K562 (cell line): ENCODE data around the gene BOD1L2. TPM values are rescaled to one million over a fixed set of nuclear protein-coding genes. Genes with fewer than 3 reads are reported as not detected.

Experiments
- ADNP ChIP-seq: fragments of 200-800 bp; sonication (Bioruptor generic); IDR thresholded peaks from 2 replicates; pipeline ENCODE4 v1.6.1; 2016; ENCODE audit warnings: missing genetic modification characterization, missing compliant biosample characterization
- CBX8 ChIP-seq: fragments of 200-600 bp; sonication (generic); IDR thresholded peaks from 2 replicates; pipeline ENCODE4 v1.6.1; 2012; ENCODE audit warnings: borderline replicate concordance, mixed run types, low read depth, mild to moderate bottlenecking, moderate library complexity, mixed read lengths, low read length, control low read depth, inconsistent platforms; ENCODE audit not compliant: poor library complexity, severe bottlenecking; ENCODE audit errors: extremely low read depth
- GATAD2A ChIP-seq: fragments of 450-650 bp; IDR thresholded peaks from 2 replicates; pipeline ENCODE4 v1.6.1; 2017
- MAFG ChIP-seq: fragments of 450-650 bp; conservative IDR thresholded peaks from 2 replicates; pipeline ENCODE4 v1.6.1; 2016; ENCODE audit warnings: missing genetic modification characterization, missing compliant biosample characterization
- MECOM ChIP-seq: fragments of 250-450 bp; sonication (Bioruptor Pico); IDR thresholded peaks from 2 replicates; pipeline ENCODE4 v1.8.0; 2022; ENCODE audit warnings: inconsistent platforms
- NELFE ChIP-seq: IDR thresholded peaks from 2 replicates; pipeline ENCODE4 v1.6.1; 2011; ENCODE audit warnings: mild to moderate bottlenecking; ENCODE audit not compliant: insufficient read depth, insufficient read length
- NUFIP1 ChIP-seq: fragments of 450-650 bp; IDR thresholded peaks from 2 replicates; pipeline ENCODE4 v1.6.1; 2018; ENCODE audit not compliant: partially characterized antibody
- PHB ChIP-seq: fragments of 250-450 bp; sonication (Bioruptor Pico); IDR thresholded peaks from 2 replicates; pipeline ENCODE4 v1.5.0; 2021
- RUNX1 ChIP-seq: sonication (generic); IDR thresholded peaks from 2 replicates; pipeline ENCODE4 v1.6.1; 2016; ENCODE audit warnings: antibody characterized with exemption, low read depth
- SLC30A9 ChIP-seq: fragments of 250-450 bp; sonication (Bioruptor Pico); IDR thresholded peaks from 2 replicates; pipeline ENCODE4 v1.8.0; 2022; ENCODE audit warnings: mild to moderate bottlenecking, moderate library complexity
- ZNF347 ChIP-seq: fragments of 450-650 bp; formaldehyde crosslinking; IDR thresholded peaks from 2 replicates; pipeline ENCODE4 v1.4.0; 2020; ENCODE audit warnings: low read depth, mild to moderate bottlenecking, moderate library complexity
- polyA plus RNA-seq, 8 experiments: library from polyadenylated mRNA; depleted of rRNA in 4 of 8; stranded (reverse) in 5 of 8; unstranded in 3 of 8; fragments of >200 nt; fragmentation: Nextera tagmentation in 2 of 8; fragmentation: Illumina TruSeq in 1 of 8; extraction: Ambion mirVana in 2 of 8; extraction: Trizol in 1 of 8; gene quantifications; 2 replicates each; pipeline versions ENCODE4 v1.2.1 to v1.2.3, GENCODE V29; 2011 to 2014; ENCODE audit warnings: inconsistent platforms in 1 of 8, missing spikeins in 1 of 8
- total RNA-seq, 7 experiments: library from RNA; depleted of rRNA in 6 of 7; stranded (reverse); fragments of >200 nt in 6 of 7; fragmentation: Illumina TruSeq in 2 of 7; extraction: Trizol in 2 of 7; gene quantifications; 2 replicates each; pipeline versions ENCODE4 v1.2.1 to v1.2.3, GENCODE V29; 2011 to 2021; ENCODE audit warnings: low replicate concordance in 1 of 7
- TF ChIP-seq, protein P1 (sequence below): fragments of 200-800 bp; sonication (Bioruptor generic); IDR thresholded peaks from 2 replicates; pipeline ENCODE4 v1.6.1; 2017; ENCODE audit warnings: missing genetic modification characterization, missing compliant biosample characterization
- TF ChIP-seq, protein P2 (sequence below): fragments of 250-450 bp; sonication (Bioruptor Pico); IDR thresholded peaks from 2 replicates; pipeline ENCODE4 v1.5.0; 2021
- TF ChIP-seq, protein P3 (sequence below): sonication (generic); IDR thresholded peaks from 2 replicates; pipeline ENCODE4 v1.6.1; 2016
- TF ChIP-seq, protein P4 (sequence below): fragments of 250-450 bp; sonication (Bioruptor Pico); IDR thresholded peaks from 2 replicates; pipeline ENCODE4 v1.6.1; 2021; ENCODE audit warnings: mild to moderate bottlenecking
- TF ChIP-seq, protein P5 (sequence below): sonication (generic); formaldehyde crosslinking; IDR thresholded peaks from 2 replicates; pipeline ENCODE4 v1.8.1; 2023; ENCODE audit warnings: mild to moderate bottlenecking, missing genetic modification reagents
- TF ChIP-seq, protein P6 (sequence below): fragments of 450-650 bp; IDR thresholded peaks from 2 replicates; pipeline ENCODE4 v1.6.1; 2016; ENCODE audit warnings: antibody characterized with exemption

BOD1L2 gene
- total and polyA plus RNA-seq, 9 of the 15 experiments (the other 6 are each of a cell fraction or from before 2014, with no cell fraction given) = 0.03 TPM; not detected in 8

DNA sequence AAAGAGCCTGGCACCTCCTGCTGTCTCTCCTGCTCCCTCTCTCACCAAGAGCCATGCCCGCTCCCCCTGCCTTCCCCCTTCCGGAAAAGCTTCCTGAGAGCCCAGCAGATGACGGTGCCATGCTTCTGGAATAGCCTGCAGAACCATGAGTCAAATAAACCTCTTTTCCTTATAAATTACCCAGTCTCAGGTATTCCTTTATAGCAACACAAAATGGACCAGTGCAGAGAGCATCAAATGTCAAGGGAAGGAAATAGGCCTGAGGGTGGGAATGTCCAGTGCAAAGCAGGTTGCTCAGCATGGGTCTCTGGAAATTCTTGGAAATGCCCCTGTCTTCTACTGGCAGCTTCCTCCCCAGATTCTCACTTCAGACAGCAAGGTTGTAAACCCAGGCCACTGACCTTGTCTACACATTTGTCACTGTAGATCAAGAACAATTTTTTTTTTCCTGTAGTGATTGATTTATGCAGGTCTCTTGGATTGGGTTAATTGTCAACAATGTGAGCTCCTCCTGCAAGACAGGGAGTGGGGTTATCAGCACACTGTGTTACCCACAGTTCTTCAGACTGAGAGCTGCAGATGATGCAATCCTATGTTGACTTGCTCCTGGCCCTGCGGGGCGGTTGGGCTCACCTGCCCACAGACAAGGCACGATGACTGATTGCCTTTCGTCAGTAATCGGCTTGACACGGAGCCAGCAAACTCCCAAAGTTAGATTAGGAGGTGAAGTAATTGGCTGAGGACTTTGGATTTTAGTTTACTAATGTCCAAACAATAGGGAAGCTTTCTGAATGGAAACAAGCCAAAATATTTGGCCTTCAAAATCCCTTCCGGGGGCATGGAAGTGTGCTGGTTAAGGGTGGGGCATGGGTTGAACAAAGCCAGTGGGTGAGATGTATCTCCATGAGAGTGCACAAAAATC is 5.4 kb upstream of the BOD1L2 start (continued):
- TF ChIP-seq, protein P1, sequence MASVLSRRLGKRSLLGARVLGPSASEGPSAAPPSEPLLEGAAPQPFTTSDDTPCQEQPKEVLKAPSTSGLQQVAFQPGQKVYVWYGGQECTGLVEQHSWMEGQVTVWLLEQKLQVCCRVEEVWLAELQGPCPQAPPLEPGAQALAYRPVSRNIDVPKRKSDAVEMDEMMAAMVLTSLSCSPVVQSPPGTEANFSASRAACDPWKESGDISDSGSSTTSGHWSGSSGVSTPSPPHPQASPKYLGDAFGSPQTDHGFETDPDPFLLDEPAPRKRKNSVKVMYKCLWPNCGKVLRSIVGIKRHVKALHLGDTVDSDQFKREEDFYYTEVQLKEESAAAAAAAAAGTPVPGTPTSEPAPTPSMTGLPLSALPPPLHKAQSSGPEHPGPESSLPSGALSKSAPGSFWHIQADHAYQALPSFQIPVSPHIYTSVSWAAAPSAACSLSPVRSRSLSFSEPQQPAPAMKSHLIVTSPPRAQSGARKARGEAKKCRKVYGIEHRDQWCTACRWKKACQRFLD (CRISPR knock-in tag) = peak; percentile 71; the same call in 1 of the 2 replicates
- TF ChIP-seq NELFE = no peak
- no peak for TF ChIP-seq RUNX1
- TF ChIP-seq PHB (CRISPR knock-in tag) = no peak
- peak; percentile 84 for TF ChIP-seq MECOM (CRISPR knock-in tag)
- TF ChIP-seq ADNP (tag) = no peak
- TF ChIP-seq GATAD2A = no peak
- TF ChIP-seq, protein P2, sequence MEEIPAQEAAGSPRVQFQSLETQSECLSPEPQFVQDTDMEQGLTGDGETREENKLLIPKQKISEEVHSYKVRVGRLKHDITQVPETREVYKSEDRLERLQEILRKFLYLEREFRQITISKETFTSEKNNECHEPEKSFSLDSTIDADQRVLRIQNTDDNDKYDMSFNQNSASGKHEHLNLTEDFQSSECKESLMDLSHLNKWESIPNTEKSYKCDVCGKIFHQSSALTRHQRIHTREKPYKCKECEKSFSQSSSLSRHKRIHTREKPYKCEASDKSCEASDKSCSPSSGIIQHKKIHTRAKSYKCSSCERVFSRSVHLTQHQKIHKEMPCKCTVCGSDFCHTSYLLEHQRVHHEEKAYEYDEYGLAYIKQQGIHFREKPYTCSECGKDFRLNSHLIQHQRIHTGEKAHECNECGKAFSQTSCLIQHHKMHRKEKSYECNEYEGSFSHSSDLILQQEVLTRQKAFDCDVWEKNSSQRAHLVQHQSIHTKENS (CRISPR knock-in tag) = no peak
- no peak for TF ChIP-seq CBX8
- TF ChIP-seq, protein P3, sequence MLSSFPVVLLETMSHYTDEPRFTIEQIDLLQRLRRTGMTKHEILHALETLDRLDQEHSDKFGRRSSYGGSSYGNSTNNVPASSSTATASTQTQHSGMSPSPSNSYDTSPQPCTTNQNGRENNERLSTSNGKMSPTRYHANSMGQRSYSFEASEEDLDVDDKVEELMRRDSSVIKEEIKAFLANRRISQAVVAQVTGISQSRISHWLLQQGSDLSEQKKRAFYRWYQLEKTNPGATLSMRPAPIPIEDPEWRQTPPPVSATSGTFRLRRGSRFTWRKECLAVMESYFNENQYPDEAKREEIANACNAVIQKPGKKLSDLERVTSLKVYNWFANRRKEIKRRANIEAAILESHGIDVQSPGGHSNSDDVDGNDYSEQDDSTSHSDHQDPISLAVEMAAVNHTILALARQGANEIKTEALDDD = peak; percentile 86
- TF ChIP-seq, protein P4, sequence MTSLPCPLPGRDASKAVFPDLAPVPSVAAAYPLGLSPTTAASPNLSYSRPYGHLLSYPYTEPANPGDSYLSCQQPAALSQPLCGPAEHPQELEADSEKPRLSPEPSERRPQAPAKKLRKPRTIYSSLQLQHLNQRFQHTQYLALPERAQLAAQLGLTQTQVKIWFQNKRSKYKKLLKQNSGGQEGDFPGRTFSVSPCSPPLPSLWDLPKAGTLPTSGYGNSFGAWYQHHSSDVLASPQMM (CRISPR knock-in tag) = no peak
- TF ChIP-seq, protein P5, sequence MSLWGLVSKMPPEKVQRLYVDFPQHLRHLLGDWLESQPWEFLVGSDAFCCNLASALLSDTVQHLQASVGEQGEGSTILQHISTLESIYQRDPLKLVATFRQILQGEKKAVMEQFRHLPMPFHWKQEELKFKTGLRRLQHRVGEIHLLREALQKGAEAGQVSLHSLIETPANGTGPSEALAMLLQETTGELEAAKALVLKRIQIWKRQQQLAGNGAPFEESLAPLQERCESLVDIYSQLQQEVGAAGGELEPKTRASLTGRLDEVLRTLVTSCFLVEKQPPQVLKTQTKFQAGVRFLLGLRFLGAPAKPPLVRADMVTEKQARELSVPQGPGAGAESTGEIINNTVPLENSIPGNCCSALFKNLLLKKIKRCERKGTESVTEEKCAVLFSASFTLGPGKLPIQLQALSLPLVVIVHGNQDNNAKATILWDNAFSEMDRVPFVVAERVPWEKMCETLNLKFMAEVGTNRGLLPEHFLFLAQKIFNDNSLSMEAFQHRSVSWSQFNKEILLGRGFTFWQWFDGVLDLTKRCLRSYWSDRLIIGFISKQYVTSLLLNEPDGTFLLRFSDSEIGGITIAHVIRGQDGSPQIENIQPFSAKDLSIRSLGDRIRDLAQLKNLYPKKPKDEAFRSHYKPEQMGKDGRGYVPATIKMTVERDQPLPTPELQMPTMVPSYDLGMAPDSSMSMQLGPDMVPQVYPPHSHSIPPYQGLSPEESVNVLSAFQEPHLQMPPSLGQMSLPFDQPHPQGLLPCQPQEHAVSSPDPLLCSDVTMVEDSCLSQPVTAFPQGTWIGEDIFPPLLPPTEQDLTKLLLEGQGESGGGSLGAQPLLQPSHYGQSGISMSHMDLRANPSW (CRISPR knock-in tag) = no peak
- no peak for TF ChIP-seq ZNF347
- TF ChIP-seq, protein P6, sequence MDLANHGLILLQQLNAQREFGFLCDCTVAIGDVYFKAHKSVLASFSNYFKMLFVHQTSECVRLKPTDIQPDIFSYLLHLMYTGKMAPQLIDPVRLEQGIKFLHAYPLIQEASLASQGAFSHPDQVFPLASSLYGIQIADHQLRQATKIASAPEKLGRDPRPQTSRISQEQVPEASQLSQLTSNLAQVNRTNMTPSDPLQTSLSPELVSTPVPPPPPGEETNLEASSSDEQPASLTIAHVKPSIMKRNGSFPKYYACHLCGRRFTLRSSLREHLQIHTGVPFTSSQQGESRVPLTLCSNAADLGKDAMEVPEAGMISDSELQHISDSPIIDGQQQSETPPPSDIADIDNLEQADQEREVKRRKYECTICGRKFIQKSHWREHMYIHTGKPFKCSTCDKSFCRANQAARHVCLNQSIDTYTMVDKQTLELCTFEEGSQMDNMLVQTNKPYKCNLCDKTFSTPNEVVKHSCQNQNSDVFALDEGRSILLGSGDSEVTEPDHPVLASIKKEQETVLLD = no peak
- TF ChIP-seq SLC30A9 (CRISPR knock-in tag) = no peak
- no peak for TF ChIP-seq NUFIP1
- no peak for TF ChIP-seq MAFG (tag)
